IMR-90 (cell line): Measurements from ENCODE around the gene RERE. TPM values are rescaled to one million over a fixed set of nuclear protein-coding genes. Genes with fewer than 3 reads are reported as not detected.

Source experiments
- ATAC-seq: fragments of 200-7000 bp; cut with Tn5 transposase; 2 replicates; pipeline ENCODE4 v1.9.1; 2020; ENCODE audit warnings: low read depth, mild to moderate bottlenecking, moderate library complexity
- BruUV-seq: library from RNA; stranded (reverse); fragments of 400-500 nt; replicated peaks from 2 replicates; lab custom pipeline; 2021; lab: Mats Ljungman, UMichigan
- CTCF ChIA-PET: fragments of 300-600 bp; formaldehyde crosslinking; extraction: SDS; loops from one replicate; lab custom pipeline; 2021; ENCODE audit warnings: antibody characterized with exemption; lab: Yijun Ruan, JAX
- POLR2A ChIA-PET: fragments of 300-600 bp; sonication (Branson Sonifier 250); formaldehyde crosslinking; loops from one replicate; lab custom pipeline; 2022; ENCODE audit warnings: antibody characterized with exemption; ENCODE audit not compliant: unreplicated experiment; lab: Charles Lee
- DNase-seq: peaks from one replicate; pipeline ENCODE4 v3.0.0; 2013
- H2AFZ ChIP-seq: replicated peaks from 2 replicates; pipeline ENCODE3; 2013; ENCODE audit warnings: low read length, mild to moderate bottlenecking; ENCODE audit not compliant: poor library complexity
- H2AK5ac ChIP-seq: 2 replicates; pipeline ENCODE4 v1.6.1; 2013; ENCODE audit warnings: low read depth, low read length, inconsistent platforms
- H2AK9ac ChIP-seq: replicated peaks from 2 replicates; pipeline ENCODE3; 2013; ENCODE audit warnings: mild to moderate bottlenecking, low read depth, low read length, moderate library complexity; ENCODE audit not compliant: poor library complexity
- H2BK120ac ChIP-seq: 2 replicates; pipeline ENCODE4 v1.6.1; 2013; ENCODE audit warnings: low read depth, low read length, inconsistent platforms
- H2BK15ac ChIP-seq: 3 replicates; pipeline ENCODE4 v1.6.1; 2013; ENCODE audit warnings: low read depth, low read length, inconsistent platforms
- H2BK20ac ChIP-seq: 2 replicates; pipeline ENCODE4 v1.6.1; 2013; ENCODE audit warnings: low read depth, mild to moderate bottlenecking, inconsistent platforms, low read length, moderate library complexity
- H2BK5ac ChIP-seq: 2 replicates; pipeline ENCODE4 v1.6.1; 2013; ENCODE audit warnings: mild to moderate bottlenecking, low read depth, low read length, inconsistent platforms; ENCODE audit not compliant: poor library complexity, severe bottlenecking
- H3K14ac ChIP-seq: replicated peaks from 2 replicates; pipeline ENCODE4 v1.6.1; 2013; ENCODE audit warnings: low read depth, low read length, inconsistent platforms
- H3K18ac ChIP-seq: 2 replicates; pipeline ENCODE4 v1.6.1; 2013; ENCODE audit warnings: low read depth, low read length, control low read depth
- H3K23ac ChIP-seq: 2 replicates; pipeline ENCODE4 v1.6.1; 2013; ENCODE audit warnings: low read depth, low read length, inconsistent platforms
- H3K27ac ChIP-seq: 2 replicates; pipeline ENCODE4 v1.5.1; 2013; ENCODE audit warnings: mild to moderate bottlenecking, control low read depth, low read length; ENCODE audit not compliant: insufficient read depth
- H3K27me3 ChIP-seq: 2 replicates; pipeline ENCODE4 v1.6.1; 2013; ENCODE audit warnings: low read length; ENCODE audit not compliant: control insufficient read depth, insufficient read depth
- H3K36me3 ChIP-seq: 2 replicates; pipeline ENCODE4 v1.6.1; 2013; ENCODE audit warnings: low read length, mixed read lengths; ENCODE audit not compliant: control insufficient read depth, insufficient read depth
- H3K4ac ChIP-seq: 2 replicates; pipeline ENCODE4 v1.6.1; 2013; ENCODE audit warnings: low read depth, low read length, inconsistent platforms
- H3K4me1 ChIP-seq: 2 replicates; pipeline ENCODE4 v1.6.1; 2013; ENCODE audit warnings: low read length, mixed read lengths; ENCODE audit not compliant: control insufficient read depth, insufficient read depth
- H3K4me2 ChIP-seq: 2 replicates; pipeline ENCODE4 v1.6.1; 2013; ENCODE audit warnings: low read depth, mild to moderate bottlenecking, control low read depth, low read length, moderate library complexity
- H3K4me3 ChIP-seq: 2 replicates; pipeline ENCODE4 v1.5.1; 2013; ENCODE audit warnings: low read depth, mild to moderate bottlenecking, control low read depth, low read length, moderate library complexity; ENCODE audit not compliant: insufficient read depth
- H3K56ac ChIP-seq: 2 replicates; pipeline ENCODE4 v1.6.1; 2013; ENCODE audit warnings: low read length, inconsistent platforms; ENCODE audit not compliant: insufficient read depth; ENCODE audit errors: extremely low read depth
- H3K79me1 ChIP-seq, 2 experiments: 2 replicates each; pipeline ENCODE4 v1.6.1; 2013; ENCODE audit warnings: low read length in 2 of 2, inconsistent platforms in 1 of 2, low read depth in 1 of 2
- H3K9ac ChIP-seq: 2 replicates; pipeline ENCODE4 v1.6.1; 2013; ENCODE audit warnings: low read depth, low read length, control low read depth
- H3K9me1 ChIP-seq: 2 replicates; pipeline ENCODE4 v1.6.1; 2013; ENCODE audit warnings: low read length, inconsistent platforms; ENCODE audit not compliant: insufficient read depth
- H3K9me3 ChIP-seq: 2 replicates; pipeline ENCODE4 v1.6.1; 2013; ENCODE audit warnings: low read length; ENCODE audit not compliant: control insufficient read depth, insufficient read depth
- H4K20me1 ChIP-seq: 2 replicates; pipeline ENCODE4 v1.6.1; 2013; ENCODE audit warnings: low read length, inconsistent platforms; ENCODE audit not compliant: insufficient read depth
- H4K5ac ChIP-seq: 2 replicates; pipeline ENCODE4 v1.6.1; 2013; ENCODE audit warnings: mild to moderate bottlenecking, low read depth, low read length, control low read depth
- H4K8ac ChIP-seq, 2 experiments: 2 replicates each; pipeline ENCODE4 v1.6.1; 2013; ENCODE audit warnings: low read depth in 2 of 2, low read length in 2 of 2, control low read depth in 1 of 2, inconsistent platforms in 1 of 2
- H4K91ac ChIP-seq: 2 replicates; pipeline ENCODE4 v1.6.1; 2013; ENCODE audit warnings: low read depth, low read length, inconsistent platforms; ENCODE audit not compliant: insufficient read depth
- BHLHE40 ChIP-seq: fragments of 150-350 bp; IDR thresholded peaks from 2 replicates; pipeline ENCODE4 v1.6.1; 2016; ENCODE audit warnings: mild to moderate bottlenecking, low read depth, low read length
- CEBPB ChIP-seq: IDR thresholded peaks from 2 replicates; pipeline ENCODE4 v1.6.1; 2012; ENCODE audit warnings: low read depth, low read length, improper control_type of control experiment
- CHD1 ChIP-seq: IDR thresholded peaks from 2 replicates; pipeline ENCODE4 v1.6.1; 2012; ENCODE audit warnings: low read depth, low read length, improper control_type of control experiment
- MAFK ChIP-seq: IDR thresholded peaks from 2 replicates; pipeline ENCODE4 v1.6.1; 2012; ENCODE audit warnings: low read depth, low read length, improper control_type of control experiment
- MAZ ChIP-seq: IDR thresholded peaks from 2 replicates; pipeline ENCODE4 v1.6.1; 2012; ENCODE audit warnings: low read depth, mild to moderate bottlenecking, low read length, improper control_type of control experiment, moderate library complexity, borderline replicate concordance
- NFE2L2 ChIP-seq: fragments of 150-350 bp; IDR thresholded peaks from 2 replicates; pipeline ENCODE4 v1.6.1; 2016; ENCODE audit warnings: low read depth, mild to moderate bottlenecking, low read length
- RCOR1 ChIP-seq: IDR thresholded peaks from 2 replicates; pipeline ENCODE4 v1.6.1; 2012; ENCODE audit warnings: mild to moderate bottlenecking, low read length, improper control_type of control experiment; ENCODE audit not compliant: insufficient replicate concordance
- WGBS, 2 experiments: methylation state at CpG; one replicate each; pipeline versions ENCODE4 v1.1.5 to v1.1.7; 2013; ENCODE audit warnings: missing lambda C conversion rate in 2 of 2; ENCODE audit not compliant: insufficient read length in 1 of 2; ENCODE audit errors: extremely low coverage in 2 of 2; 5-methylcytosine and 5-hydroxymethylcytosine counted together
- dilution Hi-C: fragments of 300-500 bp; cut with HindIII; formaldehyde crosslinking; loops from one replicate; pipeline ENCODE4 v1.14.3; 2018; ENCODE audit warnings: low sequenced_read_pairs; ENCODE audit not compliant: unreplicated experiment
- in situ Hi-C: fragments of 300-500 bp; cut with MboI; formaldehyde crosslinking; loops from 3 replicates; pipeline ENCODE4 v1.14.3; 2019; ENCODE audit warnings: low sequenced_read_pairs, inconsistent platforms, mixed read lengths
- intact Hi-C: fragments of 100-400 bp; cut with micrococcal nuclease; formaldehyde crosslinking; loops from 2 replicates; pipeline ENCODE4 v1.10.0; 2022
- polyA plus RNA-seq, 3 experiments: library from polyadenylated mRNA; depleted of rRNA; stranded (reverse); fragments of >200 nt; gene quantifications; 2 replicates each; pipeline ENCODE4 v1.2.3, GENCODE V29; 2012; ENCODE audit warnings: low replicate concordance in 1 of 3
- total RNA-seq: library from RNA; depleted of rRNA; stranded (reverse); fragments of >200 nt; gene quantifications from 2 replicates; pipeline ENCODE4 v1.2.3, GENCODE V29; 2012
- TF ChIP-seq, protein P1 (sequence below): fragments of 150-350 bp; IDR thresholded peaks from 2 replicates; pipeline ENCODE4 v1.6.1; 2017; ENCODE audit warnings: mild to moderate bottlenecking, antibody characterized with exemption, low read length, low read depth

The RERE gene
- total and polyA plus RNA-seq, 2 of the 4 experiments (the other 2 are of a cell fraction), result 11.5 to 25.1 TPM

GRCh38 chr1:8339203-8339600, 478.2 kb downstream of the RERE start:
- ChIA-PET POLR2A (no interaction called here), CTCF (interaction anchor here (0.7 kb wide), 1 partner anchor 36 kb away, joined by 3 read pairs; no protein-coding TSS in a partner anchor)
- no peak overlapping the region for H2AK5ac ChIP-seq
- no peaks in the 10 kb centered on the region for H3K27me3 ChIP-seq
- no peak overlapping the region for H4K5ac ChIP-seq
- no peaks in the 10 kb centered on the region for H3K9me3 ChIP-seq
- no peak for DNase-seq
- intact Hi-C loops (no loop called here), dilution Hi-C loops (no loop called here), in situ Hi-C loops (no loop called here)
- ATAC-seq, result no peak
- H4K91ac ChIP-seq, result no peak overlapping the region
- peaks cover 7% of the 10 kb centered on the region for H3K9me1 ChIP-seq
- H2BK20ac ChIP-seq, result no peak overlapping the region
- no peak overlapping the region for H4K8ac ChIP-seq
- no peak overlapping the region for H2BK15ac ChIP-seq
- no peak overlapping the region for H3K4ac ChIP-seq
- H3K79me1 ChIP-seq, result 0 out of 4 replicates have a peak, but pooled peaks cover 0 to 3% of the 10 kb centered on the region in 2 experiments
- H3K23ac ChIP-seq, result no peak overlapping the region
- TF ChIP-seq CEBPB (no peak), NFE2L2 (no peak), CHD1 (no peak), MAZ (no peak), MAFK (no peak), BHLHE40 (no peak), RCOR1 (no peak)
- TF ChIP-seq, protein P1, sequence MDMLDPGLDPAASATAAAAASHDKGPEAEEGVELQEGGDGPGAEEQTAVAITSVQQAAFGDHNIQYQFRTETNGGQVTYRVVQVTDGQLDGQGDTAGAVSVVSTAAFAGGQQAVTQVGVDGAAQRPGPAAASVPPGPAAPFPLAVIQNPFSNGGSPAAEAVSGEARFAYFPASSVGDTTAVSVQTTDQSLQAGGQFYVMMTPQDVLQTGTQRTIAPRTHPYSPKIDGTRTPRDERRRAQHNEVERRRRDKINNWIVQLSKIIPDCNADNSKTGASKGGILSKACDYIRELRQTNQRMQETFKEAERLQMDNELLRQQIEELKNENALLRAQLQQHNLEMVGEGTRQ, result no peak
- H2AK9ac ChIP-seq, result no peak overlapping the region
- peaks cover 12% of the 10 kb centered on the region; the same call in 1 of the 2 replicates for H3K36me3 ChIP-seq
- no peaks in the 10 kb centered on the region for H4K20me1 ChIP-seq
- no TSS peak for BruUV-seq
- no peak overlapping the region for H3K56ac ChIP-seq
- WGBS, 2 experiments, result 98% methylated on average over 9 of the region's 13 CpGs; no CpG with 5 or more reads in 1 of the 2 experiments
- H2BK5ac ChIP-seq, result no peak overlapping the region
- H3K4me1 ChIP-seq, result peaks cover 11% of the 10 kb centered on the region
- H3K4me2 ChIP-seq, result no peak overlapping the region
- H2BK120ac ChIP-seq, result no peak overlapping the region
- no peak overlapping the region for H2AFZ ChIP-seq
- H3K9ac ChIP-seq, result no peak overlapping the region
- H3K18ac ChIP-seq, result no peak overlapping the region
- no peak overlapping the region for H3K27ac ChIP-seq
- no peak overlapping the region for H3K4me3 ChIP-seq
- no peak overlapping the region for H3K14ac ChIP-seq
